A549 (cell line): ENCODE data around the gene KIF26A.

Experiments
- EP300 ChIP-seq, 2 experiments: fragments of >200 bp; sonication (Bioruptor Twin); formaldehyde crosslinking; IDR thresholded peaks; 2 replicates in 1 of 2; 3 replicates in 1 of 2; pipeline ENCODE4 v1.6.1; 2016 to 2017
- HDAC2 ChIP-seq: fragments of 200-600 bp; sonication (generic); IDR thresholded peaks from 2 replicates; pipeline ENCODE4 v1.6.1; 2016
- JUN ChIP-seq, 2 experiments: fragments of >200 bp; sonication (Bioruptor Twin); formaldehyde crosslinking; IDR thresholded peaks; 2 replicates in 1 of 2; 3 replicates in 1 of 2; pipeline ENCODE4 v1.6.1; 2016 to 2017
- TF ChIP-seq, protein P1 (sequence below): fragments of >200 bp; sonication (Bioruptor Twin); formaldehyde crosslinking; IDR thresholded peaks from 3 replicates; pipeline ENCODE4 v1.5.1; 2016
- TF ChIP-seq, protein P2 (sequence below): IDR thresholded peaks from 2 replicates; pipeline ENCODE4 v1.6.1; 2012

DNA sequence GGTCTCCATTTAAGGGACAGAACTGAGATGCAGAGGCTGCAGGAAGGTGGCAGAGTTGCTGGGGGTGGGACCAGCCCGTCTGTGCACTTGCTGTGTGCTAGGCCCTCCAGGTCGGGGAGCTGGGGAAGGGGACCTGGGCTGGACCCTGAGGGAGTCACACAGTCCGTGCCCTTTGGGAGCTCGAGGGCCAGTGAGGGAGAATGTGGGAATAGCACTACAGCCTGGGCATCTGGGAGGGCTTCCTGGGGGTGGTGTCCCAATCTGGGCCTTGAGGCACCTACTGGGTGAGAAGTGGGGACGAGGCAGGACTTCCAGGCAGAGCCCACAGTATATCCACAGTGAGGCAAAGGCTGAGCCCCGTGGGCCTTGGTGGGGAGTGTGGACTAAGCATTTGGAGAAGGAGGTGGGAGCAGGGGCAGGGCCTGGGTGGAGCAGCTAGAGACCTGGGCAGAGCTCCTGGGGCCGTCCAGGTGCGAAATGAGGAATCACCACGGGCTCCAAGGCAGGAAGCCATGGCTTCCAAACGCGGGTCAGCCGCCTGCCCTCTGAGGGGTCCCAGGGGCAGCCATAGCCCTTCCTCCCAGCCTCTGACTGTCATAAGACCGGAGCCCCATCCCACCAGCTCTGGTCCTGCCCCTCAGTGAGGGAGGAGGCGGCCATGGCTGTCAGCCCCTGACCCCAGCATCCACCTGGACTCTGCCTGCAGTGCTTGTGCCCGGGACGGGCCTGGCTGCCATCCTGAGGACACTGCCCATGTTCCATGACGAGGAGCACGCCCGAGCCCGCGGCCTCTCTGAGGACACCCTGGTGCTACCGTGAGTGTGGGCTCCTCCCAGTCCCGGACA, 46.2 kb upstream of the KIF26A start:
- TF ChIP-seq EP300 (IDR thresholded peaks at IDR 0.05): no peak
- no peak for TF ChIP-seq HDAC2
- no peak for TF ChIP-seq JUN (IDR thresholded peaks at IDR 0.05)
- TF ChIP-seq, protein P1, sequence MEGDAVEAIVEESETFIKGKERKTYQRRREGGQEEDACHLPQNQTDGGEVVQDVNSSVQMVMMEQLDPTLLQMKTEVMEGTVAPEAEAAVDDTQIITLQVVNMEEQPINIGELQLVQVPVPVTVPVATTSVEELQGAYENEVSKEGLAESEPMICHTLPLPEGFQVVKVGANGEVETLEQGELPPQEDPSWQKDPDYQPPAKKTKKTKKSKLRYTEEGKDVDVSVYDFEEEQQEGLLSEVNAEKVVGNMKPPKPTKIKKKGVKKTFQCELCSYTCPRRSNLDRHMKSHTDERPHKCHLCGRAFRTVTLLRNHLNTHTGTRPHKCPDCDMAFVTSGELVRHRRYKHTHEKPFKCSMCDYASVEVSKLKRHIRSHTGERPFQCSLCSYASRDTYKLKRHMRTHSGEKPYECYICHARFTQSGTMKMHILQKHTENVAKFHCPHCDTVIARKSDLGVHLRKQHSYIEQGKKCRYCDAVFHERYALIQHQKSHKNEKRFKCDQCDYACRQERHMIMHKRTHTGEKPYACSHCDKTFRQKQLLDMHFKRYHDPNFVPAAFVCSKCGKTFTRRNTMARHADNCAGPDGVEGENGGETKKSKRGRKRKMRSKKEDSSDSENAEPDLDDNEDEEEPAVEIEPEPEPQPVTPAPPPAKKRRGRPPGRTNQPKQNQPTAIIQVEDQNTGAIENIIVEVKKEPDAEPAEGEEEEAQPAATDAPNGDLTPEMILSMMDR: no peak
- TF ChIP-seq, protein P2, sequence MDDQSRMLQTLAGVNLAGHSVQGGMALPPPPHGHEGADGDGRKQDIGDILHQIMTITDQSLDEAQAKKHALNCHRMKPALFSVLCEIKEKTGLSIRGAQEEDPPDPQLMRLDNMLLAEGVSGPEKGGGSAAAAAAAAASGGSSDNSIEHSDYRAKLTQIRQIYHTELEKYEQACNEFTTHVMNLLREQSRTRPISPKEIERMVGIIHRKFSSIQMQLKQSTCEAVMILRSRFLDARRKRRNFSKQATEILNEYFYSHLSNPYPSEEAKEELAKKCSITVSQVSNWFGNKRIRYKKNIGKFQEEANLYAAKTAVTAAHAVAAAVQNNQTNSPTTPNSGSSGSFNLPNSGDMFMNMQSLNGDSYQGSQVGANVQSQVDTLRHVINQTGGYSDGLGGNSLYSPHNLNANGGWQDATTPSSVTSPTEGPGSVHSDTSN: no peak
